ENCODE results near the gene CCDC60.
"Not testable (repeated sequence)": the region's sequence is repeated elsewhere in the genome, so short reads cannot be mapped to it uniquely, and the experiment has no call there.

CCDC60 gene

DNA sequence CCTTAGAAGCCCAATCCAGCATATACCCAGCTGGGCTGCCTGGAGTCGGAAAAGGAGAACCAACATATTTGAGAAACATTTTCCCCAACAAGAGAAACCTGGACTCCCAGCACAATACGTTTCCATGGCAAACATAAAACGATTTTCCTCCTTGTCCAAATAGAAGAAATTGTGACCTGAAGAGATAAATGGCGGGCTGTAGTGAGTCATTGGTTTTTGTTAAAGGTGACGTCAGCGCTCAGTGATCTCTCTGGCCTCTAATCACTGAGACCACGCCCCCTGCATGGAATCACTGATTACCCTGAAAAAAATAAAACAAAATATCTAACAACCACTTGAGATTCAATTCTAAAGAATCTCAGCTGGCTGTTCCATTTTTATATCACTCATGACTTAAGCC, 6.0 kb downstream of the CCDC60 start:
- DNase-seq, result no peak

DNA sequence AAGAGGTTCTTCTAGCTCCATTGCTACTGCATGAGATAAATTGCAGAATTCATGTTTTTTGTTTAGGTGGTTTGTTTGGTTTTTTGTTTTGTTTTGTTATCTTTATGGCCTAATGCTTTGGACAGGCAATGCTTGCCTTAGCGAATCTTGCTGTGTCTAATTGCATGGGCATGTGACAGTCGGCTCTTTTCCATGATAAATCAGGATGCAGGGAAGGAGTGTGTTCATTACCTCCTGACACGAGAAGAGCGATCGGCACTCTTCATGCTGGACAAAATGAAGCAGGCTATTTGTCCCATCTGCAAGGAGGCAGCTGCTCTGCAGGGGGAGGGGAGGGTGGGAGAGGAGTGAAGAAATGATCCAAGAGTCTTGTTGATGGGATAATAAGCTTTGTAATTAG, 6.5 kb downstream of the CCDC60 start:
- no peak for DNase-seq

DNA sequence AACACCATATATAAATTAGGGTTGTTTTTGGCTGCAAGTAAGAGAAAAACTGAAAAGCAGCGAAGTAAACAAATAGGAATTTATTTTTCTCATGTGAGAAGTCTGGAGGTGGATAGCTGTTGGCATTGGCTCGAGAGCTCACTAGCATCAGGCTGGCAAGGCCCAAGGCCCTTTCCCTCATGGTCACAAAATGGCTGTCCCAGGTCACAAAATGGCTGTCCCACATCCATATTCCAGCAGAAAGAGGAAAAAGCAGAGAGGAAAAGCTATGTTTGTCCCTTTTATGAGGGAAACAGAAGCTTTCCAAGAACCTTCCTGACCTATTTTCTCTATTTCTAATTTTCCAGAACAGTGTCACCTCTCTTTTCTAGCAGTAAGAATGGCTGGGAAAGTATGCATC, 7.5 kb downstream of the CCDC60 start:
- no peak for DNase-seq

DNA sequence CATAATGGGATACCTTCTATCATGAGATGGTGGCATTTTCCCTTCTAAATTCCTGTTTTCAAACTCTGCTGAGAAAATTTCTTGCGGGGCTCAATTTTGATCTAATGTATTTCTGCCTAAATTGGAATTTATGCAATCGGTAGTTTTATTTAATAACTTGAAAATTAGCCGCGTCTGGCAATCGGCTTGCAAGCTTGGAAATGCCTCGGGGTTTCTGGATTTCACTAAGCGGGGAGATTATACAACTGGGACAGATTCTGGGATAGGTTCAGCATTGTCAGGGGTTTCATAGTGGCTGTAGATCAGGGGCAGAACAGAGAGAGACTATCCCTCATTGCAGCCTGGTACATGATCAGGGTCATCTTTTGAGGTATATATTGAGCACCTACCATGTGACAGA, 8.6 kb downstream of the CCDC60 start:
- DNase-seq, result no peak

DNA sequence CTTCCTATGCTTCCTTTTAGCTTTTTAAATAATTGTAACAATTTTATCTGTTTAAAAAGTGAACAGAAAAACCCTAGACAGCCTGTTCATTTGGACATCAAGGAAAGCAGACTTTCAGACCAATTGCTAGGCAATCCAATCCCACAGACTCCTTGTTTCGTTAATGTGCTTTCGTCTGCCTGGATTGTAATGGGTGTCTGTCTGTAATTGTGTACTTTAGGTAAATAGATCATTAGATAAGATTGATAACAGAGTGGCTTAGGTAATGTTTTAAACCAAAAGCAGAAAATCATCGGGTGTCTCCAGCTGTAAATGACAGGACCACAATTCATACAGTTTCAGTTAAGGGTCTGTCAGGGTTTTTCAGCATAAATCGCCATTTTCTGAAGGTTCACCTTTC, 19.6 kb downstream of the CCDC60 start:
- no peak for DNase-seq

DNA sequence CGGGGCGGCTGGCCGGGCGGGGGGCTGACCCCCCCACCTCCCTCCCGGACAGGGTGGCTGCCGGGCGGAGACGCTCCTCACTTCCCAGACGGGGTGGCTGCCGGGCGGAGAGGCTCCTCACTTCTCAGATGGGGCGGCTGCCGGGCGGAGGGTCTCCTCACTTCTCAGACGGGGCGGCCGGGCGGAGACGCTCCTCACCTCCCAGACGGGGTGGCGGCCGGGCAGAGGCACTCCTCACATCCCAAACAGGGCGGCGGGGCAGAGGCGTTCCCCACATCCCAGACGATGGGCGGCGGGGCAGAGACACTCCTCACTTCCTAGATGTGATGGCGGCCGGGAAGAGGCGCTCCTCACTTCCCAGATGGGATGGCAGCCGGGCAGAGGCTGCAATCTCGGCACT, 25.8 kb downstream of the CCDC60 start:
- not testable (repeated sequence) for DNase-seq

DNA sequence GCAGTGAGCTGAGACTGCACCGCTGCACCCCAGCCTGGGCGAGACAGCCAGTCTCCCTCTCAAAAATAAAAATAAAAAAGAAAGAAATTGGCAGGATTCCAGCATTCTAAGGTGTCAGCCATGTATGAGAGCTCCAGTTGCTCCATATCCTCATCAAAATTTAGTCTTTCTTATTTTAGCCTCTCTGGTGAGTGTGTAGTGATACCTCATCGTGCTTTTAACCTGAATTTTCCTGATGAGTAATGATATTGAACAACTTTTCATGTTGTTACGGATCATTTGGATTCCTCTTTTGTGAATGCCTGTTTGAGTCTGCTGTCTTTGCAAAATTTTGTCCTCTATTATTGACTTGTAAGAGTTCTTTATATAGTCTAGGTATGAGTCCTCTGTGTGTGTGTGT, 28.5 kb downstream of the CCDC60 start:
- DNase-seq, result no peak

DNA sequence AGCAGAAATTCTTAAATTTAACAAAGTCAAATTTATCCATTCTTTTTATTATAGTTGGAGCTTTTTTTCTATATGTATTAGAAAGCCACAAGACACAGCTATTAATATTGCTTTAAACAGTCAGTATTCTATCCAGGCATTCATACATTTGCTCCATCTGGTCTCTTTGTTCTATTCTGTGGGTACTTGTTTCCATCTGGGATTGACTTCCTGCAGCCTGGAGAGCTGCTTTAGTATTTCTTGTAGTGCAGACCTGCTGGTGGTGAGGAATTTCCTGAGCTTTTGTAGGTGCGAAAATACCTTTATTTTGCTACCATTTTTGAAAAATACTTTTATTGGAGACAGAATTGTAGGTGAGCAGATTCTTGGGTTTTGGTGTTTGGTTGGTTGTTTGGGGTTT, 29.0 kb downstream of the CCDC60 start:
- no peak for DNase-seq

DNA sequence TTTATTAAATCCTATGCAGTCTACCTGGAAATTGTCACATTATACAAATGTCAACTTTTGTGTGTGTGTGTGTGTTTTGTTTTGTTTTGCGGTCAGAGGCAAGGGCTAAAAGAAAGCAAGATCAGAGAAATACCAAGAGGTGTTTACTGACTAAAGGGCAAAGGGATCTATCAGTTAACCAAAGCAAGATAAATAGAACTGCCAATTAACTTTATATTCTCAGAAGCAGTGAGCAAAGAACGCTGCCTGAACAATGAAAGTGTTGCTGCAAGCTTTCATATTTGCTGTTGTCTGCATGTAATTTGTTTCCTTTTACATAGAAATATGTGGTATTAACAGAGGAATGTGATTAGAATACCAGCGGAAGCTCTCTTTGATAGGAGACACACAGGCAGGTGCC, 30.9 kb downstream of the CCDC60 start:
- DNase-seq, result no peak

DNA sequence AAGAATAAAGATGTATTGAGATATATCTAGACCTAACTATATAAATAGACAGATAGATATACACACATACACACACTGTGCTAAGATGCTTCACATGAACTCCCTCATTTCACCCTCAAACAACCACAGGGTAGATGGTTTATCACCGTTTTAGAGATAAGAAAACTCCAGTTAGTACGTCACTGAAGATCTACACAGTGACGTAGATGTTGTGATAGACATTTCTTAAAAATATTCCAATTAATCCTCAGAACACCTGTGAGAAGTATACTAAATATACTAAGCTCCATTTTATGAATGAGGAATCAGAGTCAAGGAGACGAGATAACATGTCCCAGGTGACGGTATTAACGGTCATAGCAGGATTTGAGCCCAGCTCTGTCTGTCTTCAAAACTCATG, 31.5 kb downstream of the CCDC60 start:
- DNase-seq, result no peak

DNA sequence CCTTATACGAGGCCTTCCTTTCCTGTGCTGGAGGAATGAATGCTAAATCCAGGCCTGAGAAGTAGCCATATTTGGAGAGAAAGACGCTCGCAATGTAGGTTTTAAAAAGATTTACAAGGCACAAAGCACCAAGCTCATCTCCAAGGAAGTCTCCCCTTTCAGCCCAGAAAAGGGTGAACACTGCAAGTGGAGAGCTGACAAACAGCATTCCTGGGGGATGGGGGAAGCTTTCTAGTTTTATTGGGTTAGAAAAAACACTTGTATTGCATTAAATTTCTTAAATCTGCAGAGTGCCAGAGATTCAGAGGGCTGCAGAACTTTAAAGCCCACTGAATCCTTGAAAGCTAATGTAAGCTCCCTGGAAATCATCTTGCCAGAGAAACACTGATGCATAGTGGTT, 34.6 kb downstream of the CCDC60 start:
- no peak for DNase-seq

DNA sequence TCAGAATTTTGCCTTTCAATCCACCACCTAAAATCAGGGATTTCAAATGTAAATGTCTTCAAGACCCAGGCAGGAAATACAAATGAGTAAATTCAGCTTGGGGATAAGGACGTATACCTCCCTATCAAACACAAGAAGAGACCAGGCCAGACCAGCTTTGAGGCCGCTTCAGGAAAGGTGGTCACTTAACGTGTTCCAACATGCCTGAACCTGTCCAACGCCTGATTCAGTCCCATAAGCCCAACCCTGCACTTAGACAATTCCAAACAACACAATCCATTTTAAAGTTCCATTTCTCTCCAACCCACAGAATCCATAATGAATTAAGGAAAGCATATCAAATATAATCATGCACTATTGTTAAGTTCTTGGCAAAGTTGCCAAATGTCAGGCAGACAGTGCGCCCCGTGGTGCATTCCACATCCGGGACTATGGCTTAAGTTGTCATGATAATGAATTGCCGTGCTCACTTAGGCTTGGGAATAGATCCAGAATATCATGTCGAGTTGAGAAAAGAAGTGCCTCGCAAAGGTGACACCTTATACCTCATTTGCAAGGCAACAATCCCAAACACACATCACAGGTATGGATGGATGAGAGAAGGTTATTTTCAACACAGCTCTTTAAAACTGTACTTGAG, 35.5 kb downstream of the CCDC60 start:
- no peak for DNase-seq

DNA sequence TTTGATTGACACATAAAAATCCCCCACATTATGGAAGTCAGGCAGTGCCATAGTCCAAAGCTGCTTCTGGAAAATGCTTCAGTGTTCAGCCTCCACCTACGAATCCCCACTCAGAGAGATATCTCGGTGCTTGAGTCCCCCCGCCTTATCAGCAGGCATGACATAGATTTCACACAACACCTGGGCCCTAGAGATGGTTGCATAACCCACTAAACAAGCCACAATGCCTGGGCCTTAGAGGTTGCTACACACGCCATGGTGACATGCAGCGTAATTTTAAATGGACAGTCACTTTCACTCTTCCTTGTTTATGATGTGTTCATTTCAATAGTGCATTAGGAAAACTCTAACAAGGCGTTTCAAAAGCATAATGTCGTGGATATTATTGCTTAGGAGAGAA, 38.0 kb downstream of the CCDC60 start:
- DNase-seq, result no peak

DNA sequence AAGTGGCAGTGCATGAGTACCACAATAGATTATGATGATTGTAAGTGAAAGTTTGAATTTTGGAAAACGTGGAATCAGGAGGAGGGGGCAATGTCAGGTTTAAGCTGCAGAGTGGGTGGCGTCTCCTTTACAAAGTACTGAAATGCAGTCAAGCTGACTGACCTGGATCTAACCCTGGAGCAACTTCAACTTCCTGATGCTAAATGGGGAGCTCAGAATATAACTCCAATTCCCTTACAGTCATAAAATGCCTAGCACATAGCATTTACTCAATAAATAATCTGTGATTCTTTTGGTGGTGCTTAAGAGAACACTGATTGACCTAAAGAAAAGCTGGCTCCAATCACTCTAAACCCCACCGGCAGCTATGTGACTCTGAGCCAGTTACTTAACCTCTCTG, 38.5 kb downstream of the CCDC60 start:
- DNase-seq, result no peak

DNA sequence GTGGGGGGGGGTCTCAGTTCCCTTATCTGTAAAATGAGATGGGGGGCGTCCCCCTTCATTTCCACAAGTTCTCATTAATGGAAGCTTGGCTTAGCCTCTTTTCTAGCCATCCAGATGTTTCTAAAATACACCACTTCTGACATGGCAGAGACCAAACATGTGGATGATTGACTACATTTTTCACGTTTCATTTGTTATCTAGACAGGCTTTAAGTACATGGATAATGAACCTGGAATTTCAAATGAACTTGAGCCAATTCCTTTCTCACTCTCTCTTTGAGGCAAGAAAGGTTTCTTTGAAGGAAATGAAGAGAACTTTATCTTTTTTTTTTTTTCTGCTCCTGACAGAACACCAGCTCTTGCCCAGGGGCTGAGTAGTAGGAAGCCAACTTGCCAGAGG, 39.1 kb downstream of the CCDC60 start:
- no peak for DNase-seq

DNA sequence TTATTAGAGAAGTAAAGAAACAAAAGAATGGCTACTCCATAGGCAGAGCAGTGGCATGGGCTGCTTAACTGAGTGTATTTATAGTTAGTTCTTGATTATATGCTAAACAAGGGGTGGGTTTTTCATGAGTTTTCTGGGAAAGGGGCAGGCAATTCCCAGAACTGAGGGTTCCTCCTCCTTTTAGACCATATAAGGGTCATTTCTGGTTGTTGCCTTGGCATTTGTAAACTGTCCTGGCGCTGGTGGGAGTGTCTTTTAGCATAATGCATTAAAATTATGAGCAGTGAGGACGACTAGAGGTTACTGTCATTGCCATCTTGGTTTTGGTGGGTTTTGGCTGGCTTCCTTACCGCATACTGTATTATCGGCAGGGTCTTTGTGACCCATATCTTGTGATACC, 40.1 kb downstream of the CCDC60 start:
- no peak for DNase-seq

DNA sequence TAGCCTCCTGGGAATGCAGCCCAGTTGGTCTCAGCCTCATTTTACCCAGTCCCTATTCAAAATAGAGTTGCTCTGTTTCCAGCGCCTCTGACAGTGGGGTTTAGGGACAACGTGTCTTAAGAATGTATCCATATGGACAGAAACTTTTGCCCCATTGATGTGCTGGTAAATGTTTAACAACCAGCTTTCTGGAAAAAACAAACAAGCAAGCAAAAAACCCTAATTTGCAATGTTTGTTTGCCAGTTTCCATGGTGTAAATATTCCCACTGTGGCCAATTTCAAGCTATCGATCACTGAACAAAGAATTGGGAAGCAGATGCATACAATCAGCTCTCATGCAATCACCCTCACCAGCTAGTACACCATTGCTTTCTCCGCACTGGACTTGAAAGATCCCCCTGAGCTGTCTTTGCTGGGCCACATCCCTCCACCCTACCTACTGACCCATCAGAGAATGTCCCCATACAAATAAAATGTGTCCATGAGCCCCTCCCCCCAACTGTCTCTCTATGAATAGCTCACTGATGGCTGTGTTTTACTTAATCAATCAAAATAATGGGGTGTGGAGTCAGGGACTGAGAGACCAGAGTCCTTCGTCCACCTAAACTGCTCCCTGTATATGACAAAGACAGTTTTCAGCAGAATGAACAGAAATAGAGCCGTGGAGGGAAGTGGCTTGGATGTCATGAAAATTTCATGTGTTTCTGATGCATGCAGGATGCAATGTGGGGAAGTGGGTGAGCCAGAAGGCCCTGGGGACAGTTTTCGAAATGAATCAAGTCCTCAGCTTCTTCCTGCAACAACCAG, 40.8 kb downstream of the CCDC60 start:
- no peak for DNase-seq

DNA sequence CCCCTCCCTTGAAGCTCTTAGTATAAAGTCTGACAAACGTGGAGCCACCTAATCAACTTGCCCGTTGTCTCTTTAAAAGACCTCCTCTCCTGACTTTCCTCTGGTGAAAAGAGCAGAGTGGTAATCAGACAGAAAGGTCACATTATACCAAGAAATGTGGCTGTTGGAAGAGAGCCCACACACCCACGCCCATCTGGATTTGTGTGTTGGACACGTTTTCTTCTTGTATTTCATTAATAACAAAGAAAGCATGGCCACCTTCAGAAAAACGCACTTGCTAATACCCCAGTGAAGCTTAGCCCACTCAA, 41.3 kb downstream of the CCDC60 start:
- no peak for DNase-seq

DNA sequence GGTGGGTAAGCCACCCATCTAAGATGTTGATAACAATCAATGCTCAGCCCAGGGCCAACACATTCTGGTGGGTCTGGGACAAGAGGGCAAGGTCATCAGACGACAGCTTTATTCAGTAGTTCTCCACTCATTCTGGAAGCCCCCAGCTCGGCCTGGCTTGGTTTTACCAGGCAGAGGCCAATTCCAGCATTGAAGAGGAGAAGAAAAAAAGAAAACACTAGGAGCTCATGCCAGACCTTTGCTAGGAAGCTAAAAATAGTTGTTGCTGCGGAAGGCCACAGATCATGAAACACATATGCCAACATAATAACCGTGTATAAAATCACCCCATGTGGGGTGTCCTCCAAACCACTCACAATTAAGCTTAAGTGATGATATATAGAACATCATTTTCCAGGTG, 44.4 kb downstream of the CCDC60 start:
- no peak for DNase-seq

DNA sequence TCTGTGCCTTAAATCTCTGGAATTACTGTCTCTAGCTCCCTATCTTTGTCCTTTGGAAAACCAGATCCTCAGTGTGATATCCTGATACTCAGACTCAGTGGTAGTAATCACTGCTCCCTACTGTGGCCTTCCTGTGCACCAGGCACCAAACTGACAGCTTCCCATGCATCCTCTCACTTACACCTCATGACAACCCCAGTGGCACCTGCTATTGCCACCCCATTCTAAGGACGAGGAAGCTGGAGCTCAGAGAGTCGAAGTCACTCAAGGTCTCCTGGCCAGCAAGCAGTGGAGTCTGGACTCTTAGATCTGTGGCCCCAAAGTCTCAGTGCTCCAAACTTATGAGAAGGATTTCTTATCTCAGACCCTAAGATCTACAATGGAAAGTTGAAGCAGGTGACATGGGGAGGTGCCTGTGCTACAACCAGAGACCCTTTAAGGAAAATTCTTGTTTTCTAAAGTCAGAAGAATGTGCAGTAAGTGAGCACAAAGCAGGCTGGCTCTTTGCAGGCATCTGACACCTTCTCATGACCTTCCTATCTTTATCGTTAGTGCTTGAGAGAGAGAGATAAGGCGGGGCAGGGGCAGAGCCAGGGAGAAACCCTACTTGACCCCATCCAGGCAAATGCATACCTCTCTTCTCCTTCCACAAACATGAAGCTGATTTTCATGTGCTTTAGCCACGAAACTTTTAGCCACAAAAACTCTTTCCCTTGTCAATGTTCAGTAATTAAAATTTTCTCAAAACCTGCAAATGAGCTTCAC, 47.1 kb downstream of the CCDC60 start:
- DNase-seq, result no peak

DNA sequence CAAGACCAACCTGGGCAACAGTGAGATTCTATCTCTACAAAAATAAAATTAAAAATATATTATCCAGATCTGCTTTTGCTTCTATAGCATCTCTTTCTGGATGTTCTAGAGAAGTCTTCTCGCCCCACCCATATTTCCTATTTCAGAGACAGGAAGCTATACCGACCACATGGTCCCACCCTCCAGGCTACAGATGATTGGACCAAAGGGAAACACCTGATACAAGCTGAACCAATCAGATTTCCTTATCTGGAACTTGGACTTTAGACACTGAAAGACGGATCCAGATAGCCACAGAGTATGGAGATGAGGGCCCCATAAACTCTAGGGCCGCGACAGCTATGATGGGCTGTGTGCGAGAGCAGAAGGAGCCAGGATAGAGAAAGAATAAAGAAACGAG, 48.7 kb downstream of the CCDC60 start:
- no peak for DNase-seq

DNA sequence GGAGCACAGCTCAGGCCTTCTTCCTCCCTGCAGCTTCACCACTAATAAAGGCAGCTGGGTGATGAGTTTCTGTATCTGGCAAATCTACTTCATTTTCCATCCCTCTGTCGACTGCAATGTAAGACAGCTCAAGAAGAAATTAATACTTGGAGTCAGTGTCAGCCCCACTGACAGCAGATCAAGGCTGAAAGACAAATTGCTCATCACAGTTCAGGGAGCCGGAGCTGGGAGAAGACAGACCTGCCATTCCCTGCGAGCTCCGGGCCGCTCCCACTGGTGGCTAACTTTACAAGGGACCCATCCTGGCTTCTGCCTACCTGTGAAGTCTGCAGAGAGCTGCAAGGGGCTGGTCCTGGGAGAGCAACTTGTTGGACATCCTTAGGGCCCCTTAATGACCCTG, 49.8 kb downstream of the CCDC60 start:
- no peak for DNase-seq

DNA sequence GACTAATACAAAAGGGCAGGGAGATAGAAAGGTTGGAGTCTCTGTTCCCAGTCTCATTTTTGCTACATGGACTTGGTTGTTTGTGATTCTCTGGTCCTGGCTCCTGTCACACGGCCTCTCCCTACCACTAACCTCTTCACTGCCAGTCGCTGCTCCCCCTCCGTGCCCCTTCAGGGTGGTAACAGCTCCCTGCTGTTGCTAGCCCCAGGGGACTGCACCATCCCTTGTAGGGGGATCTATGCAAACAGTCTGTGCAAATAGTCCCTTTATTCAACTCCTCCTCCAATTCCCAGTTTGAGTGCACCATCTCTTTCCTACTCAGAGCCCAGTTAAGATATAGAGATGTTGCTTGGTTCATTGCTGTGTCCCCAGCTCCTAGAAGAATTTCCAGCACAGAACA, 51.1 kb downstream of the CCDC60 start:
- no peak for DNase-seq

DNA sequence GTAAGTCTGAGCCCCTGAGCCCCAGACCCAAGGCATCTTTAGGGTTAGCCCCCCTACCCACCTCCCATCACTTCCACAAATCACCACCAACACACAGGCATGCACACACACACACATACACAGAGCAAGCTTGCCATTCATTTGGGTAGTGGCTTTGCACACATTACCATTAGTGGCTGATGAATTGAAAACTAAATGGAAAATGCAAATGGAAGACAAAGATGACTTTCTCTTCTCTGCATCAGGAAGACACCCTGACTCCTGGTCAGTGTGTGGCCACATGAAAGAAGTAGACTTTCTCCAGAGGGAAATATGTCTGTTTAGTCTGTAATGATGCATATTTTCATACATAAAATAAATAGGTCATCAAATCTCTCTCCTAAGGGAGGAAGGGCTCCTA, 55.2 kb downstream of the CCDC60 start:
- DNase-seq, result no peak

Data from activated CD4-positive, alpha-beta T cell treated with anti-CD3 and anti-CD28 coated beads, Interleukin-2, amount 50 U/mL, for 48 hours (primary cell).